ENCODE results near the gene RSPH9.

Gene RSPH9

GRCh38 chr6:43644940-43645612 is at the start of gene RSPH9:
Gene RSPH9 (plus strand): TSS chr6:43645036. CDS start chr6:43645099, 63 bp downstream.
- Mint-ChIP-seq H3K27ac (peak within 1 kb of the TSS; percentile 21 to 68), H3K4me1 (peaks cover 24% of the 10 kb centered on the region), H3K4me3 (peak within 1 kb of the TSS; percentile 85 to 86), H3K9me3 (no peaks in the 10 kb centered on the region), H3K27me3 (no peaks in the 10 kb centered on the region)
- DNase-seq (peak; percentile 64 to 78), ATAC-seq (peak; percentile 90)

GRCh38 chr6:43600595-43600994 is 44.2 kb upstream of the RSPH9 start:
- no peak overlapping the region for H3K27ac Mint-ChIP-seq
- no peaks in the 10 kb centered on the region for H3K4me1 Mint-ChIP-seq
- ATAC-seq (no peak), DNase-seq (no peak)
- no peak overlapping the region for H3K4me3 Mint-ChIP-seq
- H3K9me3 Mint-ChIP-seq: no peaks in the 10 kb centered on the region
- H3K27me3 Mint-ChIP-seq: no peaks in the 10 kb centered on the region

GRCh38 chr6:43604174-43604573 is 40.7 kb upstream of the RSPH9 start:
- DNase-seq (no peak), ATAC-seq (no peak)
- H3K4me1 Mint-ChIP-seq: peaks cover 5% of the 10 kb centered on the region
- H3K27ac Mint-ChIP-seq: no peak overlapping the region
- H3K4me3 Mint-ChIP-seq: no peak overlapping the region
- no peaks in the 10 kb centered on the region for H3K27me3 Mint-ChIP-seq
- H3K9me3 Mint-ChIP-seq: no peaks in the 10 kb centered on the region

GRCh38 chr6:43606019-43606418 is 38.8 kb upstream of the RSPH9 start:
- ATAC-seq: no peak
- peaks cover 5% of the 10 kb centered on the region for H3K4me1 Mint-ChIP-seq
- H3K9me3 Mint-ChIP-seq: no peaks in the 10 kb centered on the region
- DNase-seq: no peak
- H3K27me3 Mint-ChIP-seq: no peaks in the 10 kb centered on the region
- H3K27ac Mint-ChIP-seq: no peak overlapping the region
- H3K4me3 Mint-ChIP-seq: no peak overlapping the region

GRCh38 chr6:43608310-43608763 is 36.5 kb upstream of the RSPH9 start:
- Mint-ChIP-seq H3K9me3 (no peaks in the 10 kb centered on the region), H3K27me3 (no peaks in the 10 kb centered on the region), H3K4me3 (no peak overlapping the region), H3K27ac (no peak overlapping the region), H3K4me1 (peaks cover 5% of the 10 kb centered on the region)
- peak in 1 of 2 donors; percentile 36 for DNase-seq
- ATAC-seq: peak; percentile 57

- DNase-seq: no peak
- peaks cover 5% of the 10 kb centered on the region for H3K4me1 Mint-ChIP-seq
- H3K27ac Mint-ChIP-seq: peak overlapping the region in 1 of 2 donors; percentile 26
- H3K27me3 Mint-ChIP-seq: no peaks in the 10 kb centered on the region
- no peak overlapping the region for H3K4me3 Mint-ChIP-seq
- H3K9me3 Mint-ChIP-seq: no peaks in the 10 kb centered on the region
- no peak for ATAC-seq
Measured at GRCh38 chr6:43608807-43609206, 36.0 kb upstream of the RSPH9 start.

- ATAC-seq: no peak
- Mint-ChIP-seq H3K27ac (no peak overlapping the region), H3K4me1 (peaks cover 5% of the 10 kb centered on the region), H3K9me3 (no peaks in the 10 kb centered on the region), H3K27me3 (no peaks in the 10 kb centered on the region), H3K4me3 (no peak overlapping the region)
- no peak for DNase-seq
Measured at GRCh38 chr6:43609402-43609801, 35.4 kb upstream of the RSPH9 start.

- Mint-ChIP-seq H3K9me3 (no peaks in the 10 kb centered on the region), H3K27ac (peak overlapping the region in 1 of 2 donors; percentile 61), H3K4me3 (no peak overlapping the region), H3K27me3 (no peaks in the 10 kb centered on the region), H3K4me1 (peaks cover 5% of the 10 kb centered on the region)
- DNase-seq (no peak), ATAC-seq (no peak)
Measured at GRCh38 chr6:43610431-43610830, 34.4 kb upstream of the RSPH9 start.

- ATAC-seq (no peak), DNase-seq (no peak)
- no peaks in the 10 kb centered on the region for H3K9me3 Mint-ChIP-seq
- H3K27me3 Mint-ChIP-seq: no peaks in the 10 kb centered on the region
- no peak overlapping the region for H3K4me3 Mint-ChIP-seq
- H3K4me1 Mint-ChIP-seq: no peaks in the 10 kb centered on the region
- H3K27ac Mint-ChIP-seq: peak overlapping the region in 1 of 2 donors; percentile 56
Measured at GRCh38 chr6:43613721-43614395, 31.0 kb upstream of the RSPH9 start.

GRCh38 chr6:43614396-43614730 is 30.5 kb upstream of the RSPH9 start:
- no peak for ATAC-seq
- H3K4me1 Mint-ChIP-seq: no peaks in the 10 kb centered on the region
- peak overlapping the region in 1 of 2 donors; percentile 56 for H3K27ac Mint-ChIP-seq

GRCh38 chr6:43616725-43617472 is 27.9 kb upstream of the RSPH9 start:
- Mint-ChIP-seq H3K27me3 (no peaks in the 10 kb centered on the region), H3K9me3 (no peaks in the 10 kb centered on the region), H3K4me1 (peaks cover 6% of the 10 kb centered on the region), H3K27ac (peak overlapping the region in 1 of 2 donors; percentile 81), H3K4me3 (no peak overlapping the region)
- DNase-seq: no peak
- no peak for ATAC-seq

More at GRCh38 chr6:43614396-43614730, 30.5 kb upstream of the RSPH9 start:
- DNase-seq: no peak
- Mint-ChIP-seq H3K27me3 (no peaks in the 10 kb centered on the region), H3K4me3 (no peak overlapping the region), H3K9me3 (no peaks in the 10 kb centered on the region)

GRCh38 chr6:43621078-43621835 is 23.6 kb upstream of the RSPH9 start:
- peak; percentile 26 for ATAC-seq
- peak overlapping the region in 1 of 2 donors; percentile 97 for H3K27ac Mint-ChIP-seq

GRCh38 chr6:43621836-43622180 is 23.0 kb upstream of the RSPH9 start:
- Mint-ChIP-seq H3K27me3 (no peaks in the 10 kb centered on the region), H3K4me1 (peaks cover 25% of the 10 kb centered on the region), H3K9me3 (no peaks in the 10 kb centered on the region), H3K4me3 (no peak overlapping the region), H3K27ac (peak overlapping the region in 1 of 2 donors; percentile 97)
- DNase-seq: no peak
- no peak for ATAC-seq

More at GRCh38 chr6:43621078-43621835, 23.6 kb upstream of the RSPH9 start:
- DNase-seq: no peak
- H3K9me3 Mint-ChIP-seq: no peaks in the 10 kb centered on the region
- H3K27me3 Mint-ChIP-seq: no peaks in the 10 kb centered on the region
- H3K4me3 Mint-ChIP-seq: no peak overlapping the region
- peaks cover 20% of the 10 kb centered on the region for H3K4me1 Mint-ChIP-seq

- H3K4me3 Mint-ChIP-seq: no peak overlapping the region
- ATAC-seq (no peak), DNase-seq (no peak)
- H3K4me1 Mint-ChIP-seq: peaks cover 33% of the 10 kb centered on the region
- H3K27me3 Mint-ChIP-seq: no peaks in the 10 kb centered on the region
- no peaks in the 10 kb centered on the region for H3K9me3 Mint-ChIP-seq
- peak overlapping the region; percentile 8 to 88 for H3K27ac Mint-ChIP-seq
Measured at GRCh38 chr6:43622541-43622940, 22.3 kb upstream of the RSPH9 start.
